ENCODE measurements around the gene CABCOCO1.

The CABCOCO1 gene

DNA sequence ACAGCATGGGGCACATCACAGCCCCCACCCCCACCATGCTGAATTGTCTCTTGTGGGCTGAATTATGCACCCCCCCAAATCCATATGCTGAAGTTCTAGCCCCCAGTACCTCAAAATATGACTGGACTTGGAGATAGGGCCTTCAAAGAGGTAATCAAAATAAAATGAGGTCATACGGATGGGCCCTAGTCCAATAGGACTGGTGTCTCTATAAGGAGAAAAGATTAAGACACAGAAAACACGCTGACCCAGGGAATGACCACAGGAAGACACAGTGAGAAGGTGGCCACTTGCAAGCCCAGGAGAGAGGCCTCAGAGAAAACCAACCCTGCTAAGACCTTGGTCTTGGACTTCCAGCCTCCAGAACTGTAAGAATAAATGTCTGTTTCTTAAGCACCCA is 132.4 kb downstream of the CABCOCO1 start:
- peaks cover 0 to 44% (median 19%) of the 10 kb centered on the region in 4 donors for H3K4me1 ChIP-seq
- DNase-seq = no peak
- no peaks in the 10 kb centered on the region for H3K9me3 ChIP-seq
- no peaks in the 10 kb centered on the region for H3K27me3 ChIP-seq
- no peak for TF ChIP-seq CTCF (IDR thresholded peaks at IDR 0.05)
- intact Hi-C loops (cut with DNase I; ENCODE audit: low total_unique reads) = no loop called here
- no peak overlapping the region for H3K4me3 ChIP-seq
- no peaks in the 10 kb centered on the region for H3K36me3 ChIP-seq
- H3K27ac ChIP-seq = no peak overlapping the region

GRCh38 chr10:61795551-61795950 is 132.8 kb downstream of the CABCOCO1 start:
- no peak for TF ChIP-seq CTCF (IDR thresholded peaks at IDR 0.05)
- DNase-seq = no peak
- H3K9me3 ChIP-seq = no peaks in the 10 kb centered on the region
- H3K4me3 ChIP-seq = no peak overlapping the region
- no peaks in the 10 kb centered on the region for H3K27me3 ChIP-seq
- intact Hi-C loops (cut with DNase I; ENCODE audit: low total_unique reads) = no loop called here
- H3K27ac ChIP-seq = no peak overlapping the region
- H3K36me3 ChIP-seq = no peaks in the 10 kb centered on the region
- peaks cover 0 to 43% (median 19%) of the 10 kb centered on the region in 4 donors for H3K4me1 ChIP-seq

- H3K4me1 ChIP-seq = peaks cover 0 to 31% (median 15%) of the 10 kb centered on the region in 4 donors
- H3K27ac ChIP-seq = no peak overlapping the region
- no peaks in the 10 kb centered on the region for H3K36me3 ChIP-seq
- DNase-seq = no peak
- H3K4me3 ChIP-seq = no peak overlapping the region
- no peaks in the 10 kb centered on the region for H3K9me3 ChIP-seq
- no peak for TF ChIP-seq CTCF (IDR thresholded peaks at IDR 0.05)
- intact Hi-C loops (cut with DNase I; ENCODE audit: low total_unique reads) = no loop called here
- H3K27me3 ChIP-seq = no peaks in the 10 kb centered on the region
These were observed 134.1 kb downstream of the CABCOCO1 start for GRCh38 chr10:61796785-61797184.

GRCh38 chr10:61797304-61798153 is 134.8 kb downstream of the CABCOCO1 start:
- Histone ChIP-seq H3K27ac (no peak overlapping the region), H3K9me3 (no peaks in the 10 kb centered on the region), H3K4me3 (no peak overlapping the region), H3K4me1 (peaks cover 0 to 23% (median 15%) of the 10 kb centered on the region in 4 donors), H3K27me3 (no peaks in the 10 kb centered on the region), H3K36me3 (no peaks in the 10 kb centered on the region)
- TF ChIP-seq CTCF (IDR thresholded peaks at IDR 0.05) = no peak
- DNase-seq = no peak
- intact Hi-C loops (cut with DNase I; ENCODE audit: low total_unique reads) = no loop called here

- no peaks in the 10 kb centered on the region for H3K27me3 ChIP-seq
- H3K36me3 ChIP-seq = no peaks in the 10 kb centered on the region
- H3K27ac ChIP-seq = no peak overlapping the region
- DNase-seq = no peak
- H3K9me3 ChIP-seq = no peaks in the 10 kb centered on the region
- no peak for TF ChIP-seq CTCF (IDR thresholded peaks at IDR 0.05)
- H3K4me3 ChIP-seq = no peak overlapping the region
- peaks cover 0 to 11% (median 7%) of the 10 kb centered on the region in 4 donors for H3K4me1 ChIP-seq
- intact Hi-C loops (cut with DNase I; ENCODE audit: low total_unique reads) = no loop called here
These were observed 136.0 kb downstream of the CABCOCO1 start for GRCh38 chr10:61798713-61799112.

All from tibial artery (tissue), 4 donors.